HL-60 (cell line): ENCODE results near the gene PCLO.

Source experiments
- CTCF ChIP-seq: IDR thresholded peaks from one replicate; pipeline ENCODE4 v1.5.1; 2011; ENCODE audit warnings: low read length, control low read depth, inconsistent platforms; ENCODE audit not compliant: insufficient read depth
- GABPA ChIP-seq: IDR thresholded peaks from 2 replicates; pipeline ENCODE4 v1.6.1; 2012; ENCODE audit warnings: low read depth
- POLR2AphosphoS5 ChIP-seq: IDR thresholded peaks from 2 replicates; pipeline ENCODE4 v1.6.1; 2012; ENCODE audit warnings: low read depth
- REST ChIP-seq: IDR thresholded peaks from 2 replicates; pipeline ENCODE4 v1.6.1; 2012; ENCODE audit warnings: low read depth; ENCODE audit not compliant: insufficient replicate concordance
- SPI1 ChIP-seq: IDR thresholded peaks from 2 replicates; pipeline ENCODE4 v1.6.1; 2012; ENCODE audit warnings: low read depth, mild to moderate bottlenecking, borderline replicate concordance

- TF ChIP-seq CTCF = no peak
- no peak for TF ChIP-seq REST
- no peak for TF ChIP-seq POLR2AphosphoS5
- no peak for TF ChIP-seq GABPA
- TF ChIP-seq SPI1 = no peak
Measured at GRCh38 chr7:83014546-83014945, 148.1 kb downstream of the PCLO start.
